GM19240 (cell line): ENCODE data around the gene RACGAP1.

ENCODE experiments used
- DNase-seq: peaks from one replicate; pipeline ENCODE4 v3.0.0; 2011; ENCODE audit warnings: low spot score; ENCODE audit not compliant: insufficient read length

Gene RACGAP1

GRCh38 chr12:49956663-49957569 is 68.4 kb downstream of the RACGAP1 start:
- no peak for DNase-seq

- no peak for DNase-seq
These were observed 69.2 kb downstream of the RACGAP1 start for GRCh38 chr12:49955899-49956662.

DNA sequence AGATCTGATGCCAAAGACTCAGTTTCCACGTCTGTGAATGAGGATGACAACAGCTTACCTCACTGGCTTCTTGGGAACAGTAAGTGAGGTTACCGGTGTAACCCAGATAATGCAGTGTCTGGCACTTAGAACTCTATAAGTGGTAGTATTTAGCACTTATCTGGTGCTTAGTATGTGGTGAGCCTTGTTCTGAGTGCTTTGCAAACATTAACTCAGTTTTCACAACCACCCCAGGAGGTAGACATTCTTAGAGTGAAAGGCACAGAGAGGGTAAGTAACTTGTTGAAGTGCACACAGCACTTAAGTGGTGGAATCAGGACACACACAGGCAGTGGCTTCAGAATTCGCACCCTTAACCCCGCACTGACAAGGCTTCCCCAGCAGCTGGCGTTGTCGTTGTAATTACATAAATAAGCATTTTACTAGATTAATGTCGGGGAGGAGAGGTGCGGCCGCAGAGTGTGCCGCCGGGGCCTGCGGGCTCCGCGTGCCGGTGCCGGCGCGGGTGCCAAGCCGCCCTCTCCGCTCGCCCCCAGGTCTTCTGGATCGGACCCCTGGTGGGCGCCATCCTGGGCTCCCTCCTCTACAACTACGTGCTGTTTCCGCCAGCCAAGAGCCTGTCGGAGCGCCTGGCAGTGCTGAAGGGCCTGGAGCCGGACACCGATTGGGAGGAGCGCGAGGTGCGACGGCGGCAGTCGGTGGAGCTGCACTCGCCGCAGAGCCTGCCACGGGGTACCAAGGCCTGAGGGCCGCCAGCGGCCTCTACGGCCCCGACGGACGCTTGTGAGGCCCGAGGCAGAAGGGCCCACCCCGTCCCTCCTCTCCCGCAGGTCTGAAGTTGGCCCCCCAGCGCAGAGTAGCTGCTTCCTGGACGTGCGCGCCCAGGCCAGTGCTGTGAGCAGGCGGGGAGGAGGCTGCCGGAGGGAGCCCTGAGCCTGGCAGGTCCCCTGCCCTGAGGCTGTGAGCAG is 70.1 kb downstream of the RACGAP1 start:
- no peak for DNase-seq

GRCh38 chr12:49953961-49954846 is 71.1 kb downstream of the RACGAP1 start:
- no peak for DNase-seq

DNA sequence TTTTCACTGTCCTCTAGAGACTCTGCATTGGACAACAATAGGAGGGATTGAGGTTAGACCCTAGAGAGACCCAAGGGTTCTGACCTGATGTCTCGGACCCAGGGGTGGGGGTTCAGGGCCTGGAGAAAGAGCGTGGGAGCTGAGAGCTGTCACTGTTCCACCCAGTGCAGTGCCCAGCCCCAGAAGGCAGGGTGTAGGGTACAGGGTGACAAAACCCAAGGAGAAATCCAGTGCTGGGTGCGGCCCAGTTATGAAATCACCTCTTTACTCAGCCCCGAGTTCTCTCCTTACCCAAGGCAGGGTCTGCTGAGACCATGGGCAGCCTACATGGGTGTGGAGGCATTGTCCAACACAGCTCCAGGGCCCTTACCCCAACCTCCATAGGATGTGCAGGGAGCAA is 72.1 kb downstream of the RACGAP1 start:
- DNase-seq, result no peak

- DNase-seq, result no peak
These were observed 72.8 kb downstream of the RACGAP1 start for GRCh38 chr12:49952391-49953055.

DNA sequence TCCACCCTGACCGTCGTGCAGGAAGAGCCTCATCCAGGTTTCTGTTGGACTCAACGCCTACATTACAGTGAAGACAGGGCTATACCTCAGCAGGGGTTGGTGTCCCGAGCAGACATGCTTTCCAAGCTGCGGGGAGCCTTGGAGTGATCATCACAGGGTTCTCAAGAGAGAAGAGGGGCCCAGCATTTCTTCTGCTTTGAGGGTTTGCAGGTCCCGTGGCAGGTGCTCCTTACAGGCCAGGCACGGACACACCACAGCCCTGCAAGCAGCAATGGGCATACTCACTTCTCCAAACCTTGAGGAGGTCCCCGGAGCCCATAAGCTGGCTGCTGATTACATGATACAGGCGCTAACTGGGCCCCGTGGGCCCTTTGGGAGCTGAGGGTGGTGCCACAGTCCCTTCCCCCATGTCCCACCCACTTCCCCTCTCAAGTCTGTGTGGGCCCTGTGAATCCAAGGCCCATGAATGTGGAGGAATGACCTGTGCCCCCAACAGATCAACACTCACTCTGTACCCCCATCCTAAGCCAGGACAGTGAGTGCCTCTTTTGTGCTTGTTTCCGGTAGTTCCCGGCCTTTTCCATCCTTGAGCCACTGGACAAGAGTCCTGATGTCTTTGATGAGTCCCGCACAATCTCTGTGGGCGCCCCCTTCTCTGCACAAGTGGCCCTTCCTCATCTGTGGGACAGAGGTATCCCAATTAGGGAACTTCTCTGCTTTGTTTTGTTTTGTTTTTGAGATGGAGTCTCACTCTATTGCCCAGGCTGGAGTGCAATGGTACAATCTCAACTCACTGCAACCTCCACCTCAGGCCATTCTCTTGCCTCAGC is 73.7 kb downstream of the RACGAP1 start:
- no peak for DNase-seq

DNA sequence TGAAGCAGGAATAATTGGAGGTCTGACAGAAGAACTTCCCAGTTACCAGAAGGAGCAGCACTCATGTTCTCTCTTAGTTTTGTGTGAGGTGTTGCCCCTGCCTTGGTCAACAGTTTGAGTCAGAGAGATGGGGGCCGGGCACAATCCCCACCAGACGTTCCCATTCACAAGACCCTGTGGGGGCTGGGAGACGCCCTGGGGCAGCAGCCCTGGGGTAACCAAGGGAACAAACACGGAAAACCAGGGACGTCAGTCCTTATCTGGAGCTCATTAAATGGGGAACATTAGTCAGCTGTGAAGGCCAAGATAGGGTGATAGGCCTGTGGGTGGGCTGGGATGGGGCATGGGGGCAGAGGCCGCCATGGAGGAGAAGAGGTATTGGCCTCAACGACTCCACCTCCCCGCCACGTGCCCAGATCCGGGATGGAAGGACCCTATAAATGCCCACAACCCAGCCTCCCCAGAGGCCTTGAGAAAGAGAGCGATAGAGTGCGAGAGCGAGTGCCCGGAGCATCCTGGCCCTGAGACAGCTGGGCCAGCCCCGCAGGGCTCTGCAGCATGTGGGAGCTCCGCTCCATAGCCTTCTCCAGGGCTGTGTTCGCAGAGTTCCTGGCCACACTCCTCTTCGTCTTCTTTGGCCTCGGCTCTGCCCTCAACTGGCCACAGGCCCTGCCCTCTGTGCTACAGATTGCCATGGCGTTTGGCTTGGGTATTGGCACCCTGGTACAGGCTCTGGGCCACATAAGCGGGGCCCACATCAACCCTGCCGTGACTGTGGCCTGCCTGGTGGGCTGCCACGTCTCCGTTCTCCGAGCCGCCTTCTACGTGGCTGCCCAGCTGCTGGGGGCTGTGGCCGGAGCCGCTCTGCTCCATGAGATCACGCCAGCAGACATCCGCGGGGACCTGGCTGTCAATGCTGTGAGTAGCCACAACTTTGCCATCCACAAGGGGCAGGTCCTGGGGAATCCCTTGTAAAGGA is 74.7 kb downstream of the RACGAP1 start, which contains the start of gene AQP2:
TSS of gene AQP2 (plus strand) at position 465 of the 979 bp plus-strand sequence. CDS start at position 559, 94 bp downstream.
- no peak for DNase-seq

- DNase-seq, result no peak
These were observed 75.4 kb downstream of the RACGAP1 start for GRCh38 chr12:49949866-49950265.

DNA sequence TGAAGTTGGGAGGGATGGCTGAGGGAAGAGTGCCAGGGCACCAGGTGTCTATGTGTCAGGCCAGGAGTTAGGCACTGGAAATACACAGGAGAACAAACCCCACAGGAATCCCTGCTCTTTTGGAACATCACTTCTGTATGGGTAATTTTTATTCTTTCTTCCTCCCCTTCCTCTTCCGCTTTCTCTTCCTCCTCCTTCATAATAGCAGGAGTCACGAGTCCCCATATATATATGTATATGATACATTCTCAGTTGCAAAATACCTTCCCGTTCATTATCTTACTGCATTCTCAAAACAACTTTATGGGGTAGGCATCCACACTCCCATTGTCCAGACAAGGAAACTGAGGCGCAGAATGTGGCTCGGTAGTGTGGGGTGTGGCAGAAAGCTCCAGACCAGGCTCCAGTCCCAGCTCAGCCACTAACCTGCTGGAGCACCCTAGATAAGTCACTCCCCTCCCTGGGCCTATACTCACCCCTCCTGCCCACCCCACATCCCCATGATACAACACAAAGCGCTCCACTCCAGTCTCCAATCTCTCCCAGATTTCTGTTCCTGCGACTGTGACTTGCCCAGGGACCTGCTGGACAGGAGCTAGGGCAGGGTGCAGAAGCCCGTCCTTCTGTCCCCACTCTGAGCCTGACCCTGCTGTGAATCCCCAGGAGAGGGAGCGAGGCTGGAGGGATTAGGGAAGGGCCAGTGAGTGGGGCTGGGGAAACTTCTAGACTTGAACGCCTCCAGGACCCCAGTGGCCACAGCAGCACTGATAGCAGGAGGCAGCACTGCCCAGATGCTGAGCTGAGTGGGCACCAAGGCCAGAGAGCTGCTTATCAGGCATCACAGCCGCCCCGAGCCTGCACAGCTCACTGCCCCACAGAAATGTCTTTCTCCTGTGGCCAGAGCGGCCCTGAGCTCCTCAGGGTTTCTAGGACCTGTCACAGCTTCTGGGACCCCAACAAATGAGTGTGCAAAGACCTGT is 76.1 kb downstream of the RACGAP1 start:
- DNase-seq, result no peak

- no peak for DNase-seq
These were observed 77.6 kb downstream of the RACGAP1 start for GRCh38 chr12:49947593-49948226.

- DNase-seq, result no peak
These were observed 78.8 kb downstream of the RACGAP1 start for GRCh38 chr12:49946497-49946896.

DNA sequence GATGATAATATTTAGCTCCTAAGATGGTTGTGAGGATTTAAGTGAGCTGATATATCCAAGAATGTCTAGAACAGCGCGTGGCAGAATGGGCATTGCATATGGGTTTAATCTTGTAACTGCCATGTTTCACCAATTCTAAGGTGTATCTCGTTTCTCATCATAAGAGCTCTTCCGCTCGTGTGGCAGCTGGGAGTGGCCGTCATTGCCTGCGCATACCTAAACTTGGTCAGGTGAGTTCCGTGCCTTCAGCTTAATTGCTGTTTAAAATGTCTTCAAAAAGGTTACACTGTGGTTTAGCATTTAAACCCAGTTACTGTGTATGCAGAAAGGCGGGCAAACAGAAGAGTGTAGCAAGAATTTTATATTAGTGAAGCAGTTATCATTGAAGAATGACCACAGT is 79.2 kb downstream of the RACGAP1 start:
- DNase-seq, result no peak

- DNase-seq, result peak; percentile 87
These were observed 79.8 kb downstream of the RACGAP1 start for GRCh38 chr12:49945394-49946080.

DNA sequence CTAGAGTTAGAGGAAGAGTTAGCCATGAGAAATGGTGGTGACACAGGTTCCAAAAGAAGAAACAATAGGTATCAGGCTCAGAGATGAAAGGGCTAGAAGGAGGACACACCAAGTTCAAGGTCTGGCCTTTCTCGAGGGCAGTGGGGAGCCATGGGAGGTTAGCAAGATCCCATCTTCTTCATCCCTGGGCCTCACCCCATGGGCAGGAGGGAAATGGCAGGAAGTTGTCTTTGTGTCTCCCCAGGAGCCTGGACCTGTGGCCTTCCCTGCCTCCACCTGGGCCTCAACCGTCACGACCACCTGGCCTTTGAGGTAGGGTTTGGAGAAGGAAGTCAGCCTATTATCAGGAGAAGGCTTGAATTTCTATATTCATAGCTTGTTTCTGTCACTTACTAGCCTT is 80.6 kb downstream of the RACGAP1 start:
- DNase-seq, result no peak
